K562 (cell line): ENCODE results near the gene N4BP2. TPM values are rescaled to one million over a fixed set of nuclear protein-coding genes. Genes with fewer than 3 reads are reported as not detected.
A peak's percentile ranks its signal among the peaks of the same experiment; 100 is the strongest.

Experiments used
- ETV1 ChIP-seq: fragments of 450-650 bp; conservative IDR thresholded peaks from 2 replicates; pipeline ENCODE4 v1.6.1; 2016; ENCODE audit warnings: missing genetic modification characterization, control low read depth, low read depth, missing compliant biosample characterization
- NR4A1 ChIP-seq, 2 experiments: fragments of 250-450 bp in 1 of 2; fragments of 450-650 bp in 1 of 2; sonication (Bioruptor Pico) in 1 of 2; IDR thresholded peaks; 2 replicates each; pipeline versions ENCODE4 v1.4.0 to v1.6.1; 2016 to 2020; ENCODE audit warnings: mild to moderate bottlenecking in 2 of 2, missing compliant biosample characterization in 1 of 2, missing genetic modification characterization in 1 of 2, moderate library complexity in 1 of 2
- PHB2 ChIP-seq: fragments of 450-650 bp; IDR thresholded peaks from 2 replicates; pipeline ENCODE4 v1.6.1; 2017; ENCODE audit warnings: low read depth
- POLR3G ChIP-seq: IDR thresholded peaks from 2 replicates; pipeline ENCODE4 v1.6.1; 2011; ENCODE audit not compliant: insufficient read length, insufficient replicate concordance; ENCODE audit errors: extremely low read depth
- RBFOX2 ChIP-seq: fragments of 200-400 bp; formaldehyde crosslinking; IDR thresholded peaks from 2 replicates; pipeline ENCODE4 v1.6.1; 2017; ENCODE audit warnings: low read depth, mild to moderate bottlenecking, low read length, moderate library complexity
- RBM14 ChIP-seq: fragments of 200-400 bp; formaldehyde crosslinking; IDR thresholded peaks from 2 replicates; pipeline ENCODE4 v1.6.1; 2018; ENCODE audit warnings: low read depth, mild to moderate bottlenecking, low read length, moderate library complexity, borderline replicate concordance; ENCODE audit not compliant: insufficient read depth
- RBM39 ChIP-seq: fragments of 200-400 bp; formaldehyde crosslinking; optimal IDR thresholded peaks from 2 replicates; pipeline ENCODE3; 2018; ENCODE audit warnings: low read depth, low read length
- THRAP3 ChIP-seq: fragments of 450-650 bp; IDR thresholded peaks from 2 replicates; pipeline ENCODE4 v1.6.1; 2016; ENCODE audit warnings: mild to moderate bottlenecking, inconsistent platforms, borderline replicate concordance
- ZNF75A ChIP-seq: fragments of 450-650 bp; formaldehyde crosslinking; IDR thresholded peaks from 2 replicates; pipeline ENCODE4 v1.4.0; 2020; ENCODE audit warnings: mild to moderate bottlenecking
- ZNF830 ChIP-seq: fragments of 250-450 bp; sonication (Bioruptor Pico); IDR thresholded peaks from 2 replicates; pipeline ENCODE4 v1.5.0; 2021; ENCODE audit warnings: mild to moderate bottlenecking
- polyA plus RNA-seq, 8 experiments: library from polyadenylated mRNA; depleted of rRNA in 4 of 8; stranded (reverse) in 5 of 8; unstranded in 3 of 8; fragments of >200 nt; fragmentation: Nextera tagmentation in 2 of 8; fragmentation: Illumina TruSeq in 1 of 8; extraction: Ambion mirVana in 2 of 8; extraction: Trizol in 1 of 8; gene quantifications; 2 replicates each; pipeline versions ENCODE4 v1.2.1 to v1.2.3, GENCODE V29; 2011 to 2014; ENCODE audit warnings: inconsistent platforms in 1 of 8, missing spikeins in 1 of 8
- total RNA-seq, 7 experiments: library from RNA; depleted of rRNA in 6 of 7; stranded (reverse); fragments of >200 nt in 6 of 7; fragmentation: Illumina TruSeq in 2 of 7; extraction: Trizol in 2 of 7; gene quantifications; 2 replicates each; pipeline versions ENCODE4 v1.2.1 to v1.2.3, GENCODE V29; 2011 to 2021; ENCODE audit warnings: low replicate concordance in 1 of 7
- TF ChIP-seq, protein P1 (sequence below): fragments of 450-650 bp; IDR thresholded peaks from 2 replicates; pipeline ENCODE4 v1.6.1; 2016; ENCODE audit warnings: low read depth
- TF ChIP-seq, protein P2 (sequence below), 3 experiments: fragments of 200-800 bp in 1 of 3; sonication (Bioruptor generic) in 1 of 3; sonication (generic) in 1 of 3; formaldehyde crosslinking in 1 of 3; IDR thresholded peaks; 2 replicates each; pipeline versions ENCODE4 v1.6.1 to v1.8.0; 2016 to 2022; ENCODE audit warnings: mild to moderate bottlenecking in 2 of 3, missing compliant biosample characterization in 2 of 3, missing genetic modification characterization in 2 of 3, missing genetic modification reagents in 1 of 3
- TF ChIP-seq, protein P3 (sequence below): sonication (generic); formaldehyde crosslinking; IDR thresholded peaks from 2 replicates; pipeline ENCODE4 v1.8.1; 2023; ENCODE audit warnings: mild to moderate bottlenecking, missing genetic modification reagents

The N4BP2 gene
- total and polyA plus RNA-seq, 9 of the 15 experiments (the other 6 are each of a cell fraction or from before 2014, with no cell fraction given) = 2.7 to 12.6 (median 7.6) TPM

DNA sequence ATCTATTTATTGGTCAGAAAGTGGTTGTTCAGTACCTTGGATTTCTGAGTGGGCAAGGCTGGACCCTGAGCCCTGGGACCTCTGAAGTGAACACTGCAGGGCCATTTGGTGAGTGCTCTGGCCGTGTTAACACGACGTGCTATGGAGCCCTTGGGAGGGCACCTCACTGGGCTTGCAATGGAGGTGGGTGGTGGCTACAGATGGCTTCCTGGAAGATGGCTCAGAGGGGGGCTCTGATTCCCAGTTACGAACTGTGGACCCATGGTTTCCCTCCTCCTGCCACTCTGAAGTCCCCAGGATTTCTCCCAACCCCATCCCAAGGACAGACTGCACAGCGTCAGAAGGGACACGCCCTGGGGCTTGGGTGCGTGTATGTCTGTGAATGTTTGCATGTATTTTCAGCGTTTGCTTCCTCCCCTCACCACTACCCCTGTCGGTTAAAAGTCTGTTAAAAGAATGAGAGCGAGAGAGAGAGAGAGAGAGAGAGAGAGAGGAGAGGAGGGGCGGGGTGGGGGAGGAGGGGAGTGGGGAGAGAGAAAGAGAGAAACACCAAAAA lies 136.4 kb downstream of the N4BP2 start (continued):
- TF ChIP-seq, protein P1, sequence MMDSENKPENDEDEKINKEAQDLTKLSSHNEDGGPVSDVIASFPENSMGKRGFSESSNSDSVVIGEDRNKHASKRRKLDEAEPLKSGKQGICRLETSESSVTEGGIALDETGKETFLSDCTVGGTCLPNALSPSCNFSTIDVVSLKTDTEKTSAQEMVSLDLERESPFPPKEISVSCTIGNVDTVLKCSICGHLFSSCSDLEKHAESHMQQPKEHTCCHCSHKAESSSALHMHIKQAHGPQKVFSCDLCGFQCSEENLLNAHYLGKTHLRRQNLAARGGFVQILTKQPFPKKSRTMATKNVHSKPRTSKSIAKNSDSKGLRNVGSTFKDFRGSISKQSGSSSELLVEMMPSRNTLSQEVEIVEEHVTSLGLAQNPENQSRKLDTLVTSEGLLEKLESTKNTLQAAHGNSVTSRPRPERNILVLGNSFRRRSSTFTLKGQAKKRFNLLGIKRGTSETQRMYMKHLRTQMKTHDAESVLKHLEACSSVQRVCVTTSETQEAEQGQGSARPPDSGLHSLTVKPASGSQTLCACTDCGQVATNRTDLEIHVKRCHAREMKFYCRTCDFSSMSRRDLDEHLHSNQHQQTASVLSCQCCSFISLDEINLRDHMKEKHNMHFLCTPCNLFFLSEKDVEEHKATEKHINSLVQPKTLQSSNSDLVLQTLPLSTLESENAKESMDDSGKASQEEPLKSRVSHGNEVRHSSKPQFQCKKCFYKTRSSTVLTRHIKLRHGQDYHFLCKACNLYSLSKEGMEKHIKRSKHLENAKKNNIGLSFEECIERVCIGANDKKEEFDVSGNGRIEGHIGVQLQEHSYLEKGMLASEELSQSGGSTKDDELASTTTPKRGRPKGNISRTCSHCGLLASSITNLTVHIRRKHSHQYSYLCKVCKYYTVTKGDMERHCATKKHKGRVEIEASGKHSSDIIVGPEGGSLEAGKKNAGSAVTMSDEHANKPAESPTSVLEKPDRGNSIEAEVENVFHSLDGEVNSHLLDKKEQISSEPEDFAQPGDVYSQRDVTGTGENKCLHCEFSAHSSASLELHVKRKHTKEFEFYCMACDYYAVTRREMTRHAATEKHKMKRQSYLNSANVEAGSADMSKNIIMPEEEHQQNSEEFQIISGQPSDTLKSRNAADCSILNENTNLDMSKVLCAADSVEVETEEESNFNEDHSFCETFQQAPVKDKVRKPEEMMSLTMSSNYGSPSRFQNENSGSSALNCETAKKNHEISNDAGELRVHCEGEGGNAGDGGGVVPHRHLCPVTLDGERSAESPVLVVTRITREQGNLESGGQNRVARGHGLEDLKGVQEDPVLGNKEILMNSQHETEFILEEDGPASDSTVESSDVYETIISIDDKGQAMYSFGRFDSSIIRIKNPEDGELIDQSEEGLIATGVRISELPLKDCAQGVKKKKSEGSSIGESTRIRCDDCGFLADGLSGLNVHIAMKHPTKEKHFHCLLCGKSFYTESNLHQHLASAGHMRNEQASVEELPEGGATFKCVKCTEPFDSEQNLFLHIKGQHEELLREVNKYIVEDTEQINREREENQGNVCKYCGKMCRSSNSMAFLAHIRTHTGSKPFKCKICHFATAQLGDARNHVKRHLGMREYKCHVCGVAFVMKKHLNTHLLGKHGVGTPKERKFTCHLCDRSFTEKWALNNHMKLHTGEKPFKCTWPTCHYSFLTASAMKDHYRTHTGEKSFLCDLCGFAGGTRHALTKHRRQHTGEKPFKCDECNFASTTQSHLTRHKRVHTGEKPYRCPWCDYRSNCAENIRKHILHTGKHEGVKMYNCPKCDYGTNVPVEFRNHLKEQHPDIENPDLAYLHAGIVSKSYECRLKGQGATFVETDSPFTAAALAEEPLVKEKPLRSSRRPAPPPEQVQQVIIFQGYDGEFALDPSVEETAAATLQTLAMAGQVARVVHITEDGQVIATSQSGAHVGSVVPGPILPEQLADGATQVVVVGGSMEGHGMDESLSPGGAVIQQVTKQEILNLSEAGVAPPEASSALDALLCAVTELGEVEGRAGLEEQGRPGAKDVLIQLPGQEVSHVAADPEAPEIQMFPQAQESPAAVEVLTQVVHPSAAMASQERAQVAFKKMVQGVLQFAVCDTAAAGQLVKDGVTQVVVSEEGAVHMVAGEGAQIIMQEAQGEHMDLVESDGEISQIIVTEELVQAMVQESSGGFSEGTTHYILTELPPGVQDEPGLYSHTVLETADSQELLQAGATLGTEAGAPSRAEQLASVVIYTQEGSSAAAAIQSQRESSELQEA = no peak
- TF ChIP-seq RBM39 (no peak), THRAP3 (no peak), RBFOX2 (no peak), NR4A1 (CRISPR knock-in tag; IDR thresholded peaks at IDR 0.05) (no peak), NR4A1 (tag; IDR thresholded peaks at IDR 0.05) (no peak), ZNF75A (CRISPR knock-in tag) (no peak), POLR3G (no peak), ETV1 (tag) (no peak), RBM14 (no peak), ZNF830 (CRISPR knock-in tag) (no peak), PHB2 (no peak)
- TF ChIP-seq, protein P2, sequence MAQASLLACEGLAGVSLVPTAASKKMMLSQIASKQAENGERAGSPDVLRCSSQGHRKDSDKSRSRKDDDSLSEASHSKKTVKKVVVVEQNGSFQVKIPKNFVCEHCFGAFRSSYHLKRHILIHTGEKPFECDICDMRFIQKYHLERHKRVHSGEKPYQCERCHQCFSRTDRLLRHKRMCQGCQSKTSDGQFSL (CRISPR knock-in tag; IDR thresholded peaks at IDR 0.05) = no peak
- TF ChIP-seq, protein P2 (tag; IDR thresholded peaks at IDR 0.05) = 0 out of 4 replicates have a peak, but pooled peaks of 1 of the 2 experiments have one; percentile 31
- TF ChIP-seq, protein P3, sequence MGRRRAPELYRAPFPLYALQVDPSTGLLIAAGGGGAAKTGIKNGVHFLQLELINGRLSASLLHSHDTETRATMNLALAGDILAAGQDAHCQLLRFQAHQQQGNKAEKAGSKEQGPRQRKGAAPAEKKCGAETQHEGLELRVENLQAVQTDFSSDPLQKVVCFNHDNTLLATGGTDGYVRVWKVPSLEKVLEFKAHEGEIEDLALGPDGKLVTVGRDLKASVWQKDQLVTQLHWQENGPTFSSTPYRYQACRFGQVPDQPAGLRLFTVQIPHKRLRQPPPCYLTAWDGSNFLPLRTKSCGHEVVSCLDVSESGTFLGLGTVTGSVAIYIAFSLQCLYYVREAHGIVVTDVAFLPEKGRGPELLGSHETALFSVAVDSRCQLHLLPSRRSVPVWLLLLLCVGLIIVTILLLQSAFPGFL (CRISPR knock-in tag) = no peak
